IMR-90 (cell line): ENCODE results near the gene COL5A1.

ENCODE experiments used
- CTCF ChIP-seq: conservative IDR thresholded peaks from 2 replicates; pipeline ENCODE4 v1.5.1; 2012; ENCODE audit warnings: mild to moderate bottlenecking, low read depth, low read length, improper control_type of control experiment
- MAZ ChIP-seq: IDR thresholded peaks from 2 replicates; pipeline ENCODE4 v1.6.1; 2012; ENCODE audit warnings: low read depth, mild to moderate bottlenecking, low read length, improper control_type of control experiment, moderate library complexity, borderline replicate concordance
- MXI1 ChIP-seq: IDR thresholded peaks from 2 replicates; pipeline ENCODE4 v1.6.1; 2012; ENCODE audit warnings: low read depth, mild to moderate bottlenecking, low read length, moderate library complexity, borderline replicate concordance
- POLR2A ChIP-seq: IDR thresholded peaks from 2 replicates; pipeline ENCODE4 v1.6.1; 2012; ENCODE audit warnings: mild to moderate bottlenecking, low read depth, low read length
- SMC3 ChIP-seq: fragments of 150-350 bp; IDR thresholded peaks from 2 replicates; pipeline ENCODE4 v1.6.1; 2016; ENCODE audit warnings: low read depth, mild to moderate bottlenecking, antibody characterized with exemption, low read length, moderate library complexity

GRCh38 chr9:134783699-134784039, 142.1 kb downstream of the COL5A1 start:
- TF ChIP-seq CTCF (no peak), MXI1 (no peak), SMC3 (no peak), POLR2A (no peak), MAZ (no peak)
